Lower leg skin (tissue), 4 donors: ENCODE data around the gene HGFAC. TPM values are rescaled to one million over a fixed set of nuclear protein-coding genes. Genes with fewer than 3 reads are reported as not detected.

Source experiments
- DNase-seq, 2 donors: peaks; one replicate each; pipeline ENCODE4 v3.0.0-alpha.2; 2019; ENCODE audit warnings: low spot score in 2 of 2
- H3K4me3 ChIP-seq: fragments of 200-600 bp; sonication (generic); 2 replicates; pipeline ENCODE4 v1.5.1; 2017; ENCODE audit warnings: mild to moderate bottlenecking, low read depth; ENCODE audit not compliant: poor library complexity, severe bottlenecking
- CTCF ChIP-seq, 3 donors: fragments of 450-650 bp; IDR thresholded peaks; one replicate each; pipeline ENCODE4 v1.5.1; 2016; ENCODE audit warnings: antibody characterized with exemption in 3 of 3, mild to moderate bottlenecking in 3 of 3, moderate library complexity in 2 of 3
- POLR2A ChIP-seq, 2 donors: fragments of 450-650 bp; IDR thresholded peaks; one replicate each; pipeline ENCODE4 v1.6.1; 2016 to 2017; ENCODE audit warnings: antibody characterized with exemption in 2 of 2, mild to moderate bottlenecking in 1 of 2, moderate library complexity in 1 of 2
- WGBS, 2 donors: methylation state at CpG; one replicate each; pipeline ENCODE4 v1.1.5; 2018; 5-methylcytosine and 5-hydroxymethylcytosine counted together
- intact Hi-C: fragments of 100-400 bp; cut with DNase I; formaldehyde crosslinking; loops from one replicate; pipeline ENCODE4 v1.15.0; 2023; ENCODE audit warnings: low total_unique reads
- total RNA-seq, 4 donors: library from RNA; depleted of rRNA; stranded (reverse); fragments of >200 nt; gene quantifications; one replicate each; pipeline ENCODE4 v1.1.0, GENCODE V29; 2016

HGFAC gene
- total RNA-seq, 4 donors from 2014 or later: 0.38 TPM; not detected in 3

- TF ChIP-seq POLR2A (IDR thresholded peaks at IDR 0.05): no peak
- no peak for TF ChIP-seq CTCF (IDR thresholded peaks at IDR 0.05)
- intact Hi-C loops: no loop called here
- no peak for DNase-seq
- H3K4me3 ChIP-seq: no peak overlapping the region
- 60 to 87% methylated on average over 4 of the region's 4 CpGs for WGBS, 2 donors
These were observed 6.1 kb upstream of the HGFAC start for GRCh38 chr4:3435686-3435956.

- WGBS, 2 donors: 58 to 72% methylated on average over 20 to 21 of the region's 22 CpGs
- no peak overlapping the region for H3K4me3 ChIP-seq
- DNase-seq: no peak
- intact Hi-C loops: no loop called here
- TF ChIP-seq CTCF (IDR thresholded peaks at IDR 0.05) (no peak), POLR2A (IDR thresholded peaks at IDR 0.05) (no peak)
These were observed 5.5 kb upstream of the HGFAC start for GRCh38 chr4:3436048-3436797.

GRCh38 chr4:3436798-3437581, 4.8 kb upstream of the HGFAC start:
- TF ChIP-seq CTCF (IDR thresholded peaks at IDR 0.05): no peak
- no peak for TF ChIP-seq POLR2A (IDR thresholded peaks at IDR 0.05)
- WGBS, 2 donors: 51 to 53% methylated on average over 17 to 19 of the region's 19 CpGs
- intact Hi-C loops: no loop called here
- DNase-seq: peak in 1 of 2 donors; percentile 53
- H3K4me3 ChIP-seq: no peak overlapping the region

GRCh38 chr4:3437582-3437936, 4.2 kb upstream of the HGFAC start:
- no peak overlapping the region for H3K4me3 ChIP-seq
- WGBS, 2 donors: 66 to 83% methylated on average over 7 to 8 of the region's 9 CpGs
- TF ChIP-seq POLR2A (IDR thresholded peaks at IDR 0.05) (no peak), CTCF (IDR thresholded peaks at IDR 0.05) (no peak)
- intact Hi-C loops: no loop called here
- DNase-seq: no peak

GRCh38 chr4:3437998-3438846, 3.5 kb upstream of the HGFAC start:
- intact Hi-C loops: no loop called here
- H3K4me3 ChIP-seq: no peak overlapping the region
- WGBS, 2 donors: 47 to 58% methylated on average over 22 to 24 of the region's 28 CpGs
- DNase-seq: no peak
- no peak for TF ChIP-seq CTCF (IDR thresholded peaks at IDR 0.05)
